Measurements from ENCODE around the gene COL5A3.
"Not testable (repeated sequence)": the region's sequence is repeated elsewhere in the genome, so short reads cannot be mapped to it uniquely, and the experiment has no call there.

The COL5A3 gene

DNA sequence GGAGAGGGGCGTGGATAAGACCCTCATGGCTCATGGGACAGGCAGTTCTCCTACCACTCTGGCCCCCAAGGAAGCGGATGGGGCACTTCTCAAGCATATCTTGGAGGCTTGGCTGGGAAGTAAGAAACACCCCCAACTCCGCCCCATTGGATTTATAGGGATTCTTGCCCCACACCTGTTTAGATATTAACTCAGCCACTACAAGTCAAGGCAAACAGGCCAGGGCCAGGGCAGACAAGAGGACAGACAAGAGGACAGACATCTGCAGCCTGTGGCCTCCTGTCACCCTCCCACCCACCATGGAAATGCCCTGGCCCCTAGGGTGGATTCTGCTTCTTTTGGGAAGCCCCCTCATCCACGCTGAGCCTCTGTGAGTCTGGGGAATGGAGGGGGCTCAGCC, 27.1 kb upstream of the COL5A3 start:
- DNase-seq (ENCODE audit: low read depth): no peak
- no peak for TF ChIP-seq CTCF (conservative IDR thresholded peaks at IDR 0.05; ENCODE audit: low read depth, low read length)
- H3K4me3 ChIP-seq (ENCODE audit: low read length): no peak overlapping the region

- TF ChIP-seq CTCF (conservative IDR thresholded peaks at IDR 0.05; ENCODE audit: low read depth, low read length): no peak
- no peak overlapping the region for H3K4me3 ChIP-seq (ENCODE audit: low read length)
- no peak for DNase-seq (ENCODE audit: low read depth)
These were observed 26.3 kb upstream of the COL5A3 start for GRCh38 chr19:10036601-10037071.

- no peak overlapping the region for H3K4me3 ChIP-seq (ENCODE audit: low read length)
- TF ChIP-seq CTCF (conservative IDR thresholded peaks at IDR 0.05; ENCODE audit: low read depth, low read length): no peak
- DNase-seq (ENCODE audit: low read depth): no peak
These were observed 23.3 kb upstream of the COL5A3 start for GRCh38 chr19:10033614-10034013.

DNA sequence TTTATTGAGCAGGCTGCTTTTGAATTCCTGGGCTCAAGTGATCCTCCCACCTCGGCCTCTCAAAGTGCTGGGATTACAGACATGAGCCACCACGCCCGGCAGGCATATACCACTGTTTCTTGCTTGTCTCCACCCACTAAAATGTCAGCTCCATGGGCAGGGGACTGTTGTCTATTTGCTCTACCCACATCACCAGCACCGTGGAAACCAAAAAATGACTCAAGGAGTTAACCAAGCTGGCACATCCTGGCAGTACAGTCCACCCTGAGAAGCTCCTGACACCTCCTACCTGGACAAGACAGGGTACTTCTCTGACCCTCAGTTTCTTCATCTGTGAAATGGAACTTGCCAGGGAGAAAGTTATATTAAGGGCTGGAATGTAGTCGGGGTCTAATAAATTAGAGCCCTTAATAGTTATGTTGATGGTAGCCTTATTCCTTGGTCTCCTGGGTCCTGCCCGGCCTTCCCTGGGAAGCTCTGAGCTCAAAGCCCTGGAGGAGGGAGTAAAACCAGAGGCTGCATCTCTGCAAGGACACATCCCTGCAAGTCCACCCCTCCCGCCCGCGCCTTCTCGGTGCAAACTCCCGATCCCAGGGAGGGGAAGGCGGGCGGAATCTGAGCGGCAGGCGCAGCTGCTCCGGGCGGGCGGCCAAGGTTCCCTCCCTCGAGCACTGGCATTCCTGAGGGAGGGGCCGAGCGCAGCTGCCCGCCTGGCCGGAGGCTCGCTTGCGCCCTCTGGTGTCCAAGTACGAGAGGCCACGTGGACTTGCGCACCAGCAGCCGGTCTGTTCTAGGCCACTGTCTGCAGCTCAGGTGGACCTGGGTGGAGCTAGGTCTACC, 17.1 kb upstream of the COL5A3 start:
- TF ChIP-seq CTCF (conservative IDR thresholded peaks at IDR 0.05; ENCODE audit: low read depth, low read length): peak; percentile 86
- H3K4me3 ChIP-seq (ENCODE audit: low read length): no peak overlapping the region
- peak; percentile 65 for DNase-seq (ENCODE audit: low read depth)

DNA sequence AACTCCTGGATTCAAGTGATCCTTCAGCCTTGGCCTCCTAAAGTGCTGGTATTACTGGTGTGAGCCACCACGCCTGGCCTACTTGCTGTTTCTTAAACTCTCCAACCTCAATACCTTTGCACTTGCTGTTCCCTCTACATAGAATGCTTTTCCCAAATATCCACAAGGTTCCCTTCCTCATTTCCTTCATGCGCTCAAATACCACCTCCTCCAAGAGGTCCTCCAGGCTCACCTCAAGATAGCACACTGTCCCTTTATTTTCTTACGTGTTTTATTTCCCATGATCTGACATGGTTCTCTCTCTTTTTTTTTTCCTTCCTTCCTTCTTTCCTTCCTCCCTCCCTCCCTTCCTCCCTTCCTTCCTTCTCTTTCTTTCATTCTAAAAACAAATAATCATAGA, 16.4 kb upstream of the COL5A3 start:
- H3K4me3 ChIP-seq (ENCODE audit: low read length): no peak overlapping the region
- DNase-seq (ENCODE audit: low read depth): no peak
- TF ChIP-seq CTCF (conservative IDR thresholded peaks at IDR 0.05; ENCODE audit: low read depth, low read length): no peak

DNA sequence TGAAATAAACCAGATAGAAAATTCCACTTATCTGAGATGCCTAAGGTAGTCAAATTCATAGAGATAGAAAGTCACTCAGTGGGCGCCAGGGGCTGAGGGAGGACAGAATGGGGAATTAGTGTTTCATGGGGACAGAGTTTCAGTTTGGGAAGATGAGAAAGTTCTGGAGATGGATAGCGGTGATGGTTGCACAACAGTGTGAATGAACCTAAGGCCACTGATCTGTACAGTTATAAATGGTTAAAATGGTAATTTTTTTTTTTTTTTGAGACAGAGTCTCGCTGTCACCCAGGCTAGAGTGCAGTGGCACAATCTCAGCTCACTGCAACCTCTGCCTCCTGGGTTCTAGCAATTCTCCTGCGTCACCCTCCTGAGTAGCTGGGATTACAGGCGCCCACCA, 12.8 kb upstream of the COL5A3 start:
- H3K4me3 ChIP-seq (ENCODE audit: low read length); DNase-seq (ENCODE audit: low read depth): not testable (repeated sequence)

DNA sequence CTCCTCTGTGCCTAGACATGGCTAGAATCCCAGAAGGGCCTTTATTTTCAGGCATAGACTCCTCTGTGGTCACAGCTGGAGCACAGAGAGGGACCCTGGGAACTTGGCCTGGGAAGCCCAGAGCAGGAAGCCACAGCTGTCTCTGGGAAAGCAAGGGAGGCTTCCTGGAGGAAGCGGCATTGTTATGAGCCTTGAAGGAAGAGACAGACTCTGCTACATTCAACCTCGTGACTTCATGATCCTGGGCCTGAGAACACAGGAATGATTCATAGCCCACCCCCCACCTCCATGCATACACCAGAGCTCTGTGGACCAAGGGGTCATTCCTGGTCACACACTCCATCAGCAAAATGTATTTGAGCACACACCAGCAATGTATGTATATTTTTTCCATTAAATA, 11.6 kb upstream of the COL5A3 start:
- DNase-seq (ENCODE audit: low read depth): no peak
- no peak for TF ChIP-seq CTCF (conservative IDR thresholded peaks at IDR 0.05; ENCODE audit: low read depth, low read length)
- H3K4me3 ChIP-seq (ENCODE audit: low read length): no peak overlapping the region

Data from retinal pigment epithelial cell (primary cell).